AG09309 (cell line): Measurements from ENCODE around the gene FOXP1.

Experiments
- DNase-seq: peaks from one replicate; pipeline ENCODE4 v3.0.0-alpha.2; 2010; ENCODE audit warnings: low read depth
- H3K4me3 ChIP-seq: 2 replicates; pipeline ENCODE4 v1.5.1; 2011; ENCODE audit warnings: mild to moderate bottlenecking, low read depth, low read length, moderate library complexity; ENCODE audit not compliant: control insufficient read depth
- CTCF ChIP-seq: IDR thresholded peaks from 2 replicates; pipeline ENCODE4 v1.5.1; 2011; ENCODE audit warnings: mild to moderate bottlenecking, low read depth, low read length, inconsistent platforms; ENCODE audit not compliant: insufficient read depth, control insufficient read depth; ENCODE audit errors: missing control alignments

Gene FOXP1

GRCh38 chr3:71046791-71047190 is 536.7 kb downstream of the FOXP1 start:
- H3K4me3 ChIP-seq = no peak overlapping the region
- DNase-seq = no peak
- TF ChIP-seq CTCF = no peak

- TF ChIP-seq CTCF = no peak
- DNase-seq = no peak
Measured at GRCh38 chr3:71045917-71046282, 537.6 kb downstream of the FOXP1 start.

GRCh38 chr3:71045212-71045916 is 538.2 kb downstream of the FOXP1 start:
- DNase-seq = no peak
- no peak for TF ChIP-seq CTCF
- no peak overlapping the region for H3K4me3 ChIP-seq

More at GRCh38 chr3:71045917-71046282, 537.6 kb downstream of the FOXP1 start:
- H3K4me3 ChIP-seq = no peak overlapping the region

GRCh38 chr3:71042759-71043158 is 540.8 kb downstream of the FOXP1 start:
- no peak for TF ChIP-seq CTCF
- H3K4me3 ChIP-seq = no peak overlapping the region
- DNase-seq = no peak

GRCh38 chr3:71041371-71041770 is 542.2 kb downstream of the FOXP1 start:
- H3K4me3 ChIP-seq = no peak overlapping the region
- DNase-seq = no peak
- TF ChIP-seq CTCF = no peak

GRCh38 chr3:71039332-71039731 is 544.2 kb downstream of the FOXP1 start:
- no peak for DNase-seq
- no peak for TF ChIP-seq CTCF

More at GRCh38 chr3:71039332-71039731, 544.2 kb downstream of the FOXP1 start:
- H3K4me3 ChIP-seq = no peak overlapping the region
